HCT116 (cell line): ENCODE measurements around the gene SERPINB6. TPM values are rescaled to one million over a fixed set of nuclear protein-coding genes. Genes with fewer than 3 reads are reported as not detected.

Source experiments
- ATAC-seq: fragments of 200-7000 bp; cut with Tn5 transposase; 2 replicates; pipeline ENCODE4 v1.9.1; 2020; ENCODE audit warnings: mild to moderate bottlenecking, moderate library complexity
- BruUV-seq: library from RNA; stranded (reverse); fragments of 400-500 nt; replicated peaks from 2 replicates; lab custom pipeline; 2021; lab: Mats Ljungman, UMichigan
- CTCF ChIA-PET: fragments of 300-600 bp; sonication (Branson Sonifier 250); formaldehyde crosslinking; loops from one replicate; lab custom pipeline; 2021; ENCODE audit warnings: antibody characterized with exemption; lab: Charles Lee
- POLR2A ChIA-PET: fragments of 300-600, 350-600 bp; sonication (Branson Sonifier 250); formaldehyde crosslinking; loops from one replicate; lab custom pipeline; 2021; ENCODE audit warnings: antibody characterized with exemption; lab: Charles Lee
- RAD21 ChIA-PET, 2 experiments: fragments of 300-600 bp; sonication (Branson Sonifier 250); formaldehyde crosslinking; loops; one replicate each; lab custom pipeline; 2023; ENCODE audit warnings: low total read pairs in 2 of 2; ENCODE audit not compliant: uncharacterized antibody in 2 of 2, unreplicated experiment in 2 of 2, low non-redundant PET in 1 of 2; lab: Charles Lee
- DNase-seq: peaks from one replicate; pipeline ENCODE4 v3.0.0-alpha.2; 2010; ENCODE audit warnings: low read depth, low spot score
- H2AFZ ChIP-seq: fragments of 200-600 bp; shearing (Covaris generic), sonication (generic); 2 replicates; pipeline ENCODE4 v1.6.1; 2017; ENCODE audit warnings: low read depth, mixed run types, mixed read lengths, antibody characterized with exemption, low read length; ENCODE audit not compliant: poor library complexity, severe bottlenecking
- H3K27ac ChIP-seq: 2 replicates; pipeline ENCODE4 v1.5.1; 2012; ENCODE audit warnings: low read depth, low read length
- H3K27me3 ChIP-seq: fragments of 200-600 bp; sonication (generic); 2 replicates; pipeline ENCODE4 v1.6.1; 2016; ENCODE audit warnings: mixed run types, low read length, mixed read lengths; ENCODE audit not compliant: insufficient read depth
- H3K36me3 ChIP-seq, 2 experiments: fragments of 200-500 bp in 1 of 2; fragments of 200-600 bp in 1 of 2; sonication (Bioruptor generic) in 1 of 2; sonication (generic) in 1 of 2; 2 replicates each; pipeline versions ENCODE4 v1.5.1 to v1.6.1; 2014 to 2016; ENCODE audit warnings: low read length in 2 of 2, inconsistent platforms in 1 of 2, mixed read lengths in 1 of 2, mixed run types in 1 of 2; ENCODE audit not compliant: insufficient read depth in 2 of 2, control insufficient read depth in 1 of 2
- H3K4me1 ChIP-seq, 2 experiments: fragments of 200-600 bp in 1 of 2; sonication (generic) in 1 of 2; 2 replicates each; pipeline versions ENCODE4 v1.5.1 to v1.6.1; 2012 to 2017; ENCODE audit warnings: low read length in 2 of 2, inconsistent platforms in 1 of 2, mild to moderate bottlenecking in 1 of 2, mixed read lengths in 1 of 2, mixed run types in 1 of 2, moderate library complexity in 1 of 2; ENCODE audit not compliant: insufficient read depth in 2 of 2, control insufficient read depth in 1 of 2
- H3K4me2 ChIP-seq: fragments of 200-600 bp; sonication (generic); 2 replicates; pipeline ENCODE4 v1.6.1; 2017; ENCODE audit warnings: mixed run types, low read length, mixed read lengths
- H3K4me3 ChIP-seq, 2 experiments: fragments of 200-600 bp in 1 of 2; sonication (generic) in 1 of 2; replicated peaks in 1 of 2; 2 replicates each; pipeline ENCODE4 v1.5.1; 2011 to 2016; ENCODE audit warnings: low read length in 2 of 2, control low read depth in 1 of 2, low read depth in 1 of 2, mild to moderate bottlenecking in 1 of 2, mixed read lengths in 1 of 2, mixed run types in 1 of 2
- H3K79me2 ChIP-seq: fragments of 200-600 bp; sonication (generic); 2 replicates; pipeline ENCODE4 v1.6.1; 2017; ENCODE audit warnings: mild to moderate bottlenecking, mixed run types, low read length, moderate library complexity, mixed read lengths; ENCODE audit not compliant: insufficient read depth
- H3K9ac ChIP-seq: fragments of 200-600 bp; sonication (generic); 2 replicates; pipeline ENCODE4 v1.6.1; 2016; ENCODE audit warnings: low read length, mixed read lengths
- H3K9me2 ChIP-seq: fragments of 200-600 bp; sonication (generic), shearing (Covaris generic); 2 replicates; pipeline ENCODE4 v1.6.1; 2017; ENCODE audit warnings: mixed run types, mild to moderate bottlenecking, moderate library complexity; ENCODE audit not compliant: insufficient read depth
- H3K9me3 ChIP-seq, 2 experiments: fragments of 200-500 bp in 1 of 2; fragments of 200-600 bp in 1 of 2; sonication (Bioruptor generic) in 1 of 2; sonication (generic) in 1 of 2; 2 replicates each; pipeline ENCODE4 v1.6.1; 2014 to 2017; ENCODE audit warnings: low read length in 2 of 2, mixed read lengths in 2 of 2, inconsistent platforms in 1 of 2, low read depth in 1 of 2, mild to moderate bottlenecking in 1 of 2, mixed run types in 1 of 2, moderate library complexity in 1 of 2; ENCODE audit not compliant: control insufficient read depth in 1 of 2, insufficient read depth in 1 of 2
- H4K20me1 ChIP-seq: fragments of 200-600 bp; sonication (generic), shearing (Covaris generic); 2 replicates; pipeline ENCODE4 v1.6.1; 2017; ENCODE audit warnings: mixed run types, mild to moderate bottlenecking, moderate library complexity; ENCODE audit not compliant: insufficient read depth
- CEBPB ChIP-seq: IDR thresholded peaks from 2 replicates; pipeline ENCODE4 v1.6.1; 2012; ENCODE audit warnings: low read depth
- EGR1 ChIP-seq: IDR thresholded peaks from 2 replicates; pipeline ENCODE4 v1.6.1; 2012; ENCODE audit warnings: low read depth
- EZH2phosphoT487 ChIP-seq: fragments of 200-600 bp; IDR thresholded peaks from 2 replicates; pipeline ENCODE4 v1.6.1; 2018; ENCODE audit warnings: antibody characterized with exemption, borderline replicate concordance
- JUND ChIP-seq: IDR thresholded peaks from 2 replicates; pipeline ENCODE4 v1.6.1; 2012
- POLR2AphosphoS5 ChIP-seq: IDR thresholded peaks from 2 replicates; pipeline ENCODE4 v1.6.1; 2011; ENCODE audit warnings: mild to moderate bottlenecking, low read depth, low read length, moderate library complexity
- SIN3A ChIP-seq: IDR thresholded peaks from 2 replicates; pipeline ENCODE4 v1.6.1; 2012; ENCODE audit warnings: low read depth
- SRF ChIP-seq: IDR thresholded peaks from 2 replicates; pipeline ENCODE4 v1.6.1; 2012; ENCODE audit warnings: low read depth
- YY1 ChIP-seq: IDR thresholded peaks from 2 replicates; pipeline ENCODE4 v1.6.1; 2011; ENCODE audit warnings: low read length, low read depth, moderate library complexity, mild to moderate bottlenecking; ENCODE audit not compliant: insufficient replicate concordance; ENCODE audit errors: extremely low read depth
- ZFX ChIP-seq: fragments of 450-650 bp; IDR thresholded peaks from 2 replicates; pipeline ENCODE4 v1.6.1; 2017
- ZNF274 ChIP-seq: fragments of 200-500 bp; sonication (Bioruptor generic); IDR thresholded peaks from 2 replicates; pipeline ENCODE4 v1.6.1; 2014; ENCODE audit warnings: mild to moderate bottlenecking, low read depth, low read length, inconsistent platforms
- intact Hi-C: fragments of 100-400 bp; cut with micrococcal nuclease; formaldehyde crosslinking; loops from 2 replicates; pipeline ENCODE4 v1.10.0; 2022
- total RNA-seq: library from RNA; stranded (reverse); gene quantifications from one replicate; pipeline ENCODE4 v1.2.1, GENCODE V29; 2021; ENCODE audit not compliant: unreplicated experiment
- TF ChIP-seq, protein P1 (sequence below): IDR thresholded peaks from 2 replicates; pipeline ENCODE4 v1.6.1; 2012
- TF ChIP-seq, protein P2 (sequence below): IDR thresholded peaks from 2 replicates; pipeline ENCODE4 v1.6.1; 2012
- TF ChIP-seq, protein P3 (sequence below): IDR thresholded peaks from 2 replicates; pipeline ENCODE4 v1.6.1; 2011; ENCODE audit warnings: mild to moderate bottlenecking, low read length, moderate library complexity; ENCODE audit not compliant: insufficient replicate concordance; ENCODE audit errors: extremely low read depth

SERPINB6 gene
- total RNA-seq, 1 experiment from 2014 or later, result 103 TPM

DNA sequence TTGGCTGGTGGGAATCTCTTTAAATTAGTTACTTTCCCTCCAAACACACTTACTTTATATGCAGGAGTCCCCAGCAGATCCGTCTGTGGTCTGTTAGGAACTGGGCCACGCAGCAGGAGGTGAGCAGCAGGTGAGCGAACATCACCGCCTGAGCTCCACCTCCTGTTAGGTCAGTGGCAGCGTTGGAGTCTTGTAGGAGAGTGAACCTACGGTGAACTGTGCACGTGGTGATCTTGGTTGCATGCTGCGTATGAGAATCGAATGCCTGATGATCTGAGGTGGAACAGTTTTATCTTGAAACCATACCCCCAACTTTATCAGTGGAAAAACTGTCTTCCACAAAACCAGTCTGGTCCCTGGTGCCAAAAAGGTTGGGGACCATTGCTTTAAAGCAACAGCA lies 5.0 kb downstream of the SERPINB6 start:
- no peak for TF ChIP-seq JUND
- no peak for TF ChIP-seq ZNF274
- TF ChIP-seq EGR1, result no peak
- TF ChIP-seq POLR2AphosphoS5, result no peak
- TF ChIP-seq, protein P1, sequence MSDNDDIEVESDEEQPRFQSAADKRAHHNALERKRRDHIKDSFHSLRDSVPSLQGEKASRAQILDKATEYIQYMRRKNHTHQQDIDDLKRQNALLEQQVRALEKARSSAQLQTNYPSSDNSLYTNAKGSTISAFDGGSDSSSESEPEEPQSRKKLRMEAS, result no peak
- no peak for TF ChIP-seq SRF
- TF ChIP-seq, protein P2, sequence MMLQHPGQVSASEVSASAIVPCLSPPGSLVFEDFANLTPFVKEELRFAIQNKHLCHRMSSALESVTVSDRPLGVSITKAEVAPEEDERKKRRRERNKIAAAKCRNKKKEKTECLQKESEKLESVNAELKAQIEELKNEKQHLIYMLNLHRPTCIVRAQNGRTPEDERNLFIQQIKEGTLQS, result no peak
- TF ChIP-seq, protein P3, sequence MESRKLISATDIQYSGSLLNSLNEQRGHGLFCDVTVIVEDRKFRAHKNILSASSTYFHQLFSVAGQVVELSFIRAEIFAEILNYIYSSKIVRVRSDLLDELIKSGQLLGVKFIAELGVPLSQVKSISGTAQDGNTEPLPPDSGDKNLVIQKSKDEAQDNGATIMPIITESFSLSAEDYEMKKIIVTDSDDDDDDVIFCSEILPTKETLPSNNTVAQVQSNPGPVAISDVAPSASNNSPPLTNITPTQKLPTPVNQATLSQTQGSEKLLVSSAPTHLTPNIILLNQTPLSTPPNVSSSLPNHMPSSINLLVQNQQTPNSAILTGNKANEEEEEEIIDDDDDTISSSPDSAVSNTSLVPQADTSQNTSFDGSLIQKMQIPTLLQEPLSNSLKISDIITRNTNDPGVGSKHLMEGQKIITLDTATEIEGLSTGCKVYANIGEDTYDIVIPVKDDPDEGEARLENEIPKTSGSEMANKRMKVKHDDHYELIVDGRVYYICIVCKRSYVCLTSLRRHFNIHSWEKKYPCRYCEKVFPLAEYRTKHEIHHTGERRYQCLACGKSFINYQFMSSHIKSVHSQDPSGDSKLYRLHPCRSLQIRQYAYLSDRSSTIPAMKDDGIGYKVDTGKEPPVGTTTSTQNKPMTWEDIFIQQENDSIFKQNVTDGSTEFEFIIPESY, result no peak
- TF ChIP-seq ZFX, result no peak
- no peak for TF ChIP-seq YY1
- TF ChIP-seq EZH2phosphoT487, result no peak
- TF ChIP-seq CEBPB, result no peak
- no peak for TF ChIP-seq SIN3A
- no TSS peak for BruUV-seq
- H3K4me2 ChIP-seq, result no peak overlapping the region
- peaks cover 30% of the 10 kb centered on the region for H3K79me2 ChIP-seq
- no peaks in the 10 kb centered on the region for H3K36me3 ChIP-seq
- ATAC-seq (no peak), DNase-seq (no peak)
- no peaks in the 10 kb centered on the region for H4K20me1 ChIP-seq
- H3K4me3 ChIP-seq, result no peak overlapping the region
- H3K27ac ChIP-seq, result no peak overlapping the region
- RAD21 ChIA-PET, result no interaction called here
- H3K9me3 ChIP-seq, result no peaks in the 10 kb centered on the region
- H3K9ac ChIP-seq, result no peak overlapping the region
- peaks cover 4 to 26% of the 10 kb centered on the region in 2 experiments for H3K4me1 ChIP-seq
- intact Hi-C loops, result no loop called here
- H3K9me2 ChIP-seq, result no peaks in the 10 kb centered on the region
- POLR2A ChIA-PET, result no interaction called here
- no peak overlapping the region for H2AFZ ChIP-seq
- CTCF ChIA-PET, result interaction anchor here (2.2 kb wide), 1 partner anchor 14 kb away, joined by 8 read pairs; no protein-coding TSS in a partner anchor
- H3K27me3 ChIP-seq, result no peaks in the 10 kb centered on the region
